ENCODE data around the gene OSBPL2. TPM values are rescaled to one million over a fixed set of nuclear protein-coding genes. Genes with fewer than 3 reads are reported as not detected.
A peak's percentile ranks its signal among the peaks of the same experiment; 100 is the strongest.

The OSBPL2 gene
- total RNA-seq, 1 experiment from 2014 or later, result 36.9 TPM

- CTCF ChIA-PET, result no interaction called here
- DNase-seq (ENCODE audit: low read depth, low spot score), result no peak
- H2AFZ ChIP-seq (ENCODE audit: low read depth, low read length, poor library complexity, severe bottlenecking), result no peak within 1 kb of the TSS
Measured at GRCh38 chr20:62219992-62220665, 18.2 kb upstream of the OSBPL2 start, which contains the start of gene HRH3. Gene HRH3, minus strand, starts transcription at chr20:62220278. Its CDS starts 308 bp downstream, at chr20:62219970.

More at GRCh38 chr20:62219992-62220665, 18.2 kb upstream of the OSBPL2 start, which contains the start of gene HRH3:
- BruUV-seq (replicated peaks), result no TSS peak
- H3K79me2 ChIP-seq (ENCODE audit: insufficient read depth, low read length), result no peaks in the 10 kb centered on the region
- no peaks in the 10 kb centered on the region for H4K20me1 ChIP-seq (ENCODE audit: insufficient read depth)
- H3K4me2 ChIP-seq (ENCODE audit: low read length), result no peak within 1 kb of the TSS
- no peaks in the 10 kb centered on the region for H3K9me3 ChIP-seq (ENCODE audit: control insufficient read depth in 1 of 2, insufficient read depth in 1 of 2, low read depth in 1 of 2, low read length in 2 of 2)
- no peak within 1 kb of the TSS for H3K4me3 ChIP-seq (replicated peaks in 1 of 2; ENCODE audit: low read depth in 1 of 2, low read length in 2 of 2)
- ATAC-seq, result peak; percentile 76
- no peak within 1 kb of the TSS for H3K9ac ChIP-seq (ENCODE audit: low read length)
- H3K36me3 ChIP-seq (ENCODE audit: control insufficient read depth in 1 of 2, insufficient read depth in 2 of 2, low read length in 2 of 2), result no peaks in the 10 kb centered on the region
- peak; percentile 69 for TF ChIP-seq REST (IDR thresholded peaks at IDR 0.05; ENCODE audit: low read depth)
- no peak for TF ChIP-seq POLR2AphosphoS5 (IDR thresholded peaks at IDR 0.05; ENCODE audit: low read depth, low read length)
- TF ChIP-seq EZH2phosphoT487 (IDR thresholded peaks at IDR 0.05; ENCODE audit: borderline replicate concordance), result no peak
- intact Hi-C loops (cut with micrococcal nuclease), result no loop called here
- ChIA-PET POLR2A (no interaction called here), RAD21 (ENCODE audit: low non-redundant PET in 1 of 2, low total read pairs in 2 of 2, uncharacterized antibody in 2 of 2, unreplicated experiment in 2 of 2) (no interaction called here)
- H3K9me2 ChIP-seq (ENCODE audit: insufficient read depth), result no peaks in the 10 kb centered on the region
- no peak within 1 kb of the TSS for H3K27ac ChIP-seq (ENCODE audit: low read depth, low read length)
- H3K4me1 ChIP-seq (ENCODE audit: control insufficient read depth in 1 of 2, insufficient read depth in 2 of 2, low read length in 2 of 2), result no peaks in the 10 kb centered on the region
- peaks cover 16% of the 10 kb centered on the region; the same call in 1 of the 2 replicates for H3K27me3 ChIP-seq (ENCODE audit: insufficient read depth, low read length)

All from HCT116 (cell line).